Smooth muscle cell (in vitro differentiated cells): ENCODE data around the gene RUNX2. TPM values are rescaled to one million over a fixed set of nuclear protein-coding genes. Genes with fewer than 3 reads are reported as not detected.

Experiments used
- DNase-seq: peaks from one replicate; lab custom pipeline; 2025; ENCODE audit not compliant: unreplicated experiment; lab: John Stamatoyannopoulos, UW
- H2AFZ ChIP-seq: fragments of 200-600 bp; sonication (generic); 2 replicates; pipeline ENCODE4 v1.6.0; 2016; ENCODE audit warnings: antibody characterized with exemption, low read depth, mild to moderate bottlenecking
- H3F3A ChIP-seq: fragments of 200-600 bp; sonication (generic); 2 replicates; pipeline ENCODE4 v1.6.0; 2017; ENCODE audit warnings: antibody characterized with exemption, low read depth
- H3K27ac ChIP-seq: fragments of 200-600 bp; sonication (generic); 2 replicates; pipeline ENCODE4 v1.5.1; 2016; ENCODE audit warnings: low read depth, mild to moderate bottlenecking
- H3K27me3 ChIP-seq: fragments of 200-600 bp; sonication (generic); 2 replicates; pipeline ENCODE4 v1.6.1; 2016; ENCODE audit warnings: low read depth, mild to moderate bottlenecking
- H3K36me3 ChIP-seq: fragments of 200-600 bp; sonication (generic); 2 replicates; pipeline ENCODE4 v1.5.1; 2016; ENCODE audit warnings: low read depth
- H3K4me1 ChIP-seq: fragments of 200-600 bp; sonication (generic); 2 replicates; pipeline ENCODE4 v1.5.1; 2016; ENCODE audit warnings: low read depth
- H3K4me2 ChIP-seq: fragments of 200-600 bp; sonication (generic); 2 replicates; pipeline ENCODE4 v1.6.0; 2016; ENCODE audit warnings: mild to moderate bottlenecking
- H3K4me3 ChIP-seq: fragments of 200-600 bp; sonication (generic); 2 replicates; pipeline ENCODE4 v1.5.1; 2016; ENCODE audit warnings: mild to moderate bottlenecking
- H3K79me2 ChIP-seq: fragments of 200-600 bp; sonication (generic); 2 replicates; pipeline ENCODE4 v1.6.0; 2016; ENCODE audit warnings: low read depth, mild to moderate bottlenecking
- H3K9ac ChIP-seq: fragments of 200-600 bp; sonication (generic); 2 replicates; pipeline ENCODE4 v1.6.0; 2016; ENCODE audit warnings: low read depth
- H3K9me3 ChIP-seq: fragments of 200-600 bp; sonication (generic); replicated peaks from 2 replicates; pipeline ENCODE4 v1.5.1; 2016; ENCODE audit warnings: low read depth
- H4K20me1 ChIP-seq: fragments of 200-600 bp; sonication (generic); 2 replicates; pipeline ENCODE4 v1.6.0; 2016; ENCODE audit warnings: low read depth
- CTCF ChIP-seq: fragments of 200-600 bp; sonication (generic); IDR thresholded peaks from 2 replicates; pipeline ENCODE4 v1.5.1; 2017; ENCODE audit warnings: borderline replicate concordance, mild to moderate bottlenecking, antibody characterized with exemption; ENCODE audit not compliant: insufficient read depth, poor library complexity, severe bottlenecking
- WGBS: methylation state at CpG from one replicate; pipeline ENCODE4 v1.1.7; 2016; ENCODE audit warnings: low lambda C conversion rate; 5-methylcytosine and 5-hydroxymethylcytosine counted together
- polyA plus RNA-seq: library from polyadenylated mRNA; unstranded; fragments of >200 nt; fragmentation: Nextera tagmentation; extraction: Ambion mirVana; gene quantifications from 2 replicates; pipeline ENCODE4 v1.2.1, GENCODE V29; 2016
- total RNA-seq: library from RNA; depleted of rRNA; stranded (reverse); fragments of >200 nt; gene quantifications from 2 replicates; pipeline ENCODE4 v1.2.3, GENCODE V29; 2014

RUNX2 gene
- total and polyA plus RNA-seq, 2 experiments from 2014 or later, result 12.5 to 16.4 TPM

- Histone ChIP-seq H3K9me3 (no peaks in the 10 kb centered on the region), H3K4me2 (no peak overlapping the region), H3K4me1 (no peaks in the 10 kb centered on the region), H3F3A (no peaks in the 10 kb centered on the region), H3K9ac (no peak overlapping the region), H4K20me1 (no peaks in the 10 kb centered on the region), H3K4me3 (no peak overlapping the region), H3K79me2 (no peaks in the 10 kb centered on the region), H3K27me3 (no peaks in the 10 kb centered on the region), H3K27ac (no peak overlapping the region), H3K36me3 (no peaks in the 10 kb centered on the region), H2AFZ (no peak overlapping the region)
- WGBS, result 93% methylated on average over 2 of the region's 2 CpGs
- no peak for DNase-seq
- no peak for TF ChIP-seq CTCF
Observed at GRCh38 chr6:45400021-45400420, 71.9 kb downstream of the RUNX2 start.

- Histone ChIP-seq H3K79me2 (no peaks in the 10 kb centered on the region), H3K9me3 (no peaks in the 10 kb centered on the region), H3K36me3 (no peaks in the 10 kb centered on the region), H3K27ac (no peak overlapping the region), H3F3A (no peaks in the 10 kb centered on the region), H3K4me3 (no peak overlapping the region), H3K9ac (no peak overlapping the region), H4K20me1 (no peaks in the 10 kb centered on the region), H3K4me2 (no peak overlapping the region), H2AFZ (no peak overlapping the region), H3K4me1 (no peaks in the 10 kb centered on the region), H3K27me3 (no peaks in the 10 kb centered on the region)
- DNase-seq, result no peak
- 97% methylated on average over 5 of the region's 5 CpGs for WGBS
- no peak for TF ChIP-seq CTCF
Observed at GRCh38 chr6:45411959-45412358, 83.8 kb downstream of the RUNX2 start.

GRCh38 chr6:45415315-45415714 lies 87.2 kb downstream of the RUNX2 start:
- no peaks in the 10 kb centered on the region for H3K27me3 ChIP-seq
- no peaks in the 10 kb centered on the region for H3K9me3 ChIP-seq
- no peaks in the 10 kb centered on the region for H3K36me3 ChIP-seq
- no peak overlapping the region for H2AFZ ChIP-seq
- no peak for DNase-seq
- no peaks in the 10 kb centered on the region for H4K20me1 ChIP-seq
- peaks cover 5% of the 10 kb centered on the region for H3K4me1 ChIP-seq
- no peak overlapping the region for H3K27ac ChIP-seq
- H3K9ac ChIP-seq, result no peak overlapping the region
- peaks cover 5% of the 10 kb centered on the region for H3K79me2 ChIP-seq
- 19% methylated on average over 2 of the region's 2 CpGs for WGBS
- no peak overlapping the region for H3K4me3 ChIP-seq
- peaks cover 4% of the 10 kb centered on the region for H3F3A ChIP-seq
- no peak for TF ChIP-seq CTCF
- H3K4me2 ChIP-seq, result no peak overlapping the region

- no peak overlapping the region for H3K9ac ChIP-seq
- no peaks in the 10 kb centered on the region for H3K9me3 ChIP-seq
- no peaks in the 10 kb centered on the region for H3K27me3 ChIP-seq
- no peak for TF ChIP-seq CTCF
- H2AFZ ChIP-seq, result no peak overlapping the region
- no peak for DNase-seq
- H4K20me1 ChIP-seq, result no peaks in the 10 kb centered on the region
- peaks cover 11% of the 10 kb centered on the region for H3K4me1 ChIP-seq
- WGBS, result 86% methylated on average over 3 of the region's 3 CpGs
- H3K4me2 ChIP-seq, result no peak overlapping the region
- peaks cover 7% of the 10 kb centered on the region for H3K79me2 ChIP-seq
- no peak overlapping the region for H3K4me3 ChIP-seq
- H3F3A ChIP-seq, result peaks cover 4% of the 10 kb centered on the region
- no peaks in the 10 kb centered on the region for H3K36me3 ChIP-seq
- no peak overlapping the region for H3K27ac ChIP-seq
Observed at GRCh38 chr6:45415788-45416518, 87.8 kb downstream of the RUNX2 start.
